GM18517 (cell line): ENCODE measurements around the gene SIRT3.
"Not testable (repeated sequence)": the region's sequence is repeated elsewhere in the genome, so short reads cannot be mapped to it uniquely, and the experiment has no call there.

Source experiments
- ATAC-seq: cut with Tn5 transposase; IDR thresholded peaks from one replicate; pipeline ENCODE4 v1.9.1; 2021; ENCODE audit warnings: mild to moderate bottlenecking, moderate library complexity; ENCODE audit not compliant: unreplicated experiment

The SIRT3 gene

GRCh38 chr11:180242-180641 is 55.9 kb downstream of the SIRT3 start:
- ATAC-seq, result not testable (repeated sequence)
